ENCODE data around the gene ZFHX3. TPM values are rescaled to one million over a fixed set of nuclear protein-coding genes. Genes with fewer than 3 reads are reported as not detected.
"Not testable (repeated sequence)": the region's sequence is repeated elsewhere in the genome, so short reads cannot be mapped to it uniquely, and the experiment has no call there.

The ZFHX3 gene
- total RNA-seq, 1 donor from 2014 or later: 14.2 TPM

DNA sequence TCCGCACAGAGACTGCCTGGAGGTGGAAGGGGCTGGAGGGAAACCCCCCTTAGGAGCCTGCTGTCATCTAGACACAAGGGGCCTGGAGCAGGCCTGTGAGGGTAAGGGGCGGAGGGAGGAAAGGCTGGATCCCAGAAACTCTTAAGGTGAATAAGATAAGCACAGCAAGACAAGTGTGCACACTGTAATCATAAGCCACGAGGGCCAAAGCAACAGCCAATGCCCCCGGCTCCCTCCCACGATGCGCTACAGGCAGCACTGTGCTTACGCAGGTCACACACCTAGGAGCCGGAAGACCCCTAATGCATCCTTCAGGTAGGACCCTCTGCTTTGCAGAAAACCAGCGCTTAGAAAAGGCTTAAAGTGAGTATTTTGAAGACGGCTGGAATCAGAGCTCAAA lies 24.6 kb downstream of the ZFHX3 start:
- DNase-seq (ENCODE audit: low read depth): no peak

DNA sequence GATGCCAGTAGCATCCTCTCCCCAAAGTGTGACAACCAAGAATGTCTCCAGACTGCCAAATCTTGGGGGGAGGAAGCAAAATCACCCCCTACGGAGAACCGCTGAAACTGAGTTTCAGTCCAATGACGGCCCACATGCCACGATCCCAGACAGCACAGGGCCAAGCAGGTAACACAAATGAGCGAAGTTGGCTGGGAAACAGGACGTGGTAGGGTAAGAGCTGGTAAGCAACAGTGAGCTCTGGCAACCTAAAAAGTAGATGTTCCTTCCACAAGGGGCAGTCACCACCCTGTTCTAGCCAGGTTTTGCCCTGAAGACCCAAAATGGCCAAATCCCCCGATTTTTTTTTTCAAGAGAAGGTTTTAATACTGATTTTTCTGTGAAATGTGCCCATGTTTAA lies 25.4 kb downstream of the ZFHX3 start:
- DNase-seq (ENCODE audit: low read depth): no peak

DNA sequence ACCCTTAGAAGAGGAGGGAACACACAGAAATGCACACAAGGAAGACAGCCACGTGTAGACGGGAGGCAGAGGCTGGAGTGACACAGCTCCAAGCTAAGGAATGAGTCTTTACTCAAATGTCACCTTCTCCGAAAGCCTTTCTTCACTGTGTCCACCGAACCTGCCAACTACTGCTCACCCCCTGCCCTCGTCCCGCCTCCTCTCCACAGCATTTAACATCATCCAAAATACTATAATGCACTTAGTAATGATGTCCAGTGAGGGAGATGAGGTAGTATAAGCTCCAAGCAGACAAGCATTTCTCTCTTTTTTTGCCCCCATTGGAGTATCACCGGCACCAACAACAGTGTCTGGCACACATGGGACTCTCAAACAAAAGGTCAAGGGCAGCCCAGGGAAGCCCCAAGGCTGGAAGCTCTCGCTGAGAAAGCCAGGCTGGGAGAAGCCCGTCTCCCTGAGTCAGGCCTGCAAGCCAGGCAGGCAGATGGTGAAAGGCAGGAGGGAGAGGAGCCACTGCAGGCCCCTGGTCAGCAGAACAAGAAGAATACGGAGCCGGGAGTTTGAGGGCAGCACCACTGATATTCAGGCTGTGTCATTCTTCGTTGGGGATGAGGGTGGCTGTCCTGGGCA lies 25.9 kb downstream of the ZFHX3 start:
- no peak for DNase-seq (ENCODE audit: low read depth)

DNA sequence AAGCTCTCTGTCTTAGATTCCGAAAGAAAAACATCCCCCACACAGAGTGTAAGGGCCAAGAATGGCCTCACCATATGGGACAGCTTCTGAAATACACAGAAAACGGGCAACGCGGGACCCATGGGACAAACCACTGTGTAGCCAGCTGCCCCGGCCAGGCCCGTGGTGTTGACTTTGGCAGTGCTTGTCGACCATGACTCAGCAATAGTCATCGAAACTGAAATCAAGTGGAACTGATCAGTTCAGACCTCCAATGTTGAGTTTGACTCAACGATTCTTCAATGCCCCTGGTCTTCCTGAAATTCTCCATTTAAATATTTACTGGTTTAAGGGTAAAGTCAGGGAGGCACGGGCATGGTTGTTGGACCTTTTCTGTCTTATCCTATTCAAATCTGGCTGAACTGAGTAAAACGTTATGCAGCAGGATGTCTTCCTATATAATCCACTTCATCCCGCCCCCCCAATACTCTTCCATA lies 27.5 kb downstream of the ZFHX3 start:
- DNase-seq (ENCODE audit: low read depth): peak; percentile 97

DNA sequence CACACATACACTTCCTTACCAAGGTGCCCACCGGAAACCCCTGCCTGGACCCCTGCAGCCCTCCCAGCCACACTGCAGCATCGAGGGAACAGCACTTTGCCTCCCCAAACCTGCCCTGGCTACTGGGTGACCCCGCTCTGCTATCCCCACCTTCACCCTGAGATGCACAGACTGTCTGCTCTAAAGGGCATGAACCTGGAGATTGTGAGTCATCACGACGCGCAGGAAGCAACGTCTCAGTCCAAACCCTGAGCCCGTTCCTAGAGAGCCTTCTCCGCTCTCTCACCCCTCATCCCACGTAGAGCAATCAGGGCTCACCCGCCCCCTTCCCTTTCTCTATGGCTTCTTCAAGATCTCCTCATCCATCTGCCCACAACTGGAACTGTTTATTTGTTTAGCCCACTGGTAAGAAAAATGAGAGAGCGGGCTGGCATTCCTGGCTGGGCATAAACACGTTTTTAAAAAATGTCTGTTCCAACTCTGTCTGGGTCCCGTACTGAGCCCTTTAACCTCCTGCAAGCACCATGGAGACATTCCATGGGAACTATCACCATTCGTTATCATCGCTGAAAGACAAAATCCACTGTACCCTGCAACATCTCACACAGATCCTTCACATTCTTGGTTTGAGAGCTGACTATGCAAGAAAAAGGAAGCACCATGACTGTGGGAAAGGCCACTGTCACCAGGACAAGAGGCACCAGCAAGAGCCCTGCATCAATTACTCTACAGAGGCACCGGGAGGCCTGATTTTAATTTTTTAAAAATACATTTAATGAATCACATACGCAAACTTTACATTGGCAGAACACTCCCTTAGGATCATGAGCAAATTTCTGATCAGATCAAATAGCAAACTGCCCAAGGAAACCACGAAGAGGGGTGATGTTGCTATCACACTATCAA lies 28.2 kb downstream of the ZFHX3 start:
- peak; percentile 61 for DNase-seq (ENCODE audit: low read depth)

DNA sequence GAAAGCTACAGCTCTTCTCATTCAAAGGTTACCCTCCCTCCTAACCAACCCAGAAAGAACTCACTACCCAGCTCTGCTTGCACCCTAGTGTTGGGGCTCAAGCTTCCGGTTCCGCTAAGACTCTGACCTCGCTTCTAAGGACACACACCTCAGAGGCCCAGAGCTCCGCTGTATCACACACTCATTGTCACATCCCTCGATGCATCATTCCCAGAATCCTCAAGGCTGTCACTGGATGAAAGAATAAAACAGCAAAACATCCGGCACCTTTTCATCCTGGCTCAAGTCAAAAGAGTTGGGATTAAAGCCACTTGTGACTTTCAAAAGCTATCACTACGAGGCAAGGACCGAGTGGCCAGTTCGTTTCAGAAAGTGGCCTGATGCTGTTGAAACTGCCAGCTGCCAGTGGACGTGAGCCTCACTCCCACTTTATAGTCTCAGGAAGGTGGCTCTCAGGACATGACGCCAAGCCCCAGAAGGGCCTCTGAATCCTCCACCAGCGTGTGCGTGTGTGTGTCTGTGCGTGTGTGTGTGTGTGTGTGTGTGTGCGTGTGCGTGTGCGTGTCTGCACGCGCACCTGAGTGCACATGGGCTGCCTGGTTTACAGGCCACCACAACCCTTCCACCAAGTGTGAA lies 29.0 kb downstream of the ZFHX3 start:
- DNase-seq (ENCODE audit: low read depth): no peak

DNA sequence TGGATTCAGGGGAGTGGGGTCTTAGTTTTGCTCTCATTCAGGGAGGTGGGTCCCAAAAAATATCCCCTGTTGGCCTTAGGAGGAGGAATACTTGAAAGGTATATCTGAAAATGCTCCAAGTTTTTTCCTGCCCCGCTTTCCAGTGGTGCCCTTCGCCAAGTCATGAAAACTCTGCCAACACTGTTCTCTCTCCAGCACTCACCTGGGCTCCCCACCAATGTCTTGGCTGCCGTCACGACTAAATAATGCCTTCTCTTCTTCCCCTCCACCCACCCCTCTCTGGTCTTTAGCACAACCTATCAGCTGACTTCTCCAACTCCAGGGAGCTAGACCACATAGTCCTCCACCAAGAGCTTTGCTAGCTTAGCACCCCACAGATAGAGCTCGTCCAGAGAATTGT lies 30.6 kb downstream of the ZFHX3 start:
- DNase-seq (ENCODE audit: low read depth): no peak

DNA sequence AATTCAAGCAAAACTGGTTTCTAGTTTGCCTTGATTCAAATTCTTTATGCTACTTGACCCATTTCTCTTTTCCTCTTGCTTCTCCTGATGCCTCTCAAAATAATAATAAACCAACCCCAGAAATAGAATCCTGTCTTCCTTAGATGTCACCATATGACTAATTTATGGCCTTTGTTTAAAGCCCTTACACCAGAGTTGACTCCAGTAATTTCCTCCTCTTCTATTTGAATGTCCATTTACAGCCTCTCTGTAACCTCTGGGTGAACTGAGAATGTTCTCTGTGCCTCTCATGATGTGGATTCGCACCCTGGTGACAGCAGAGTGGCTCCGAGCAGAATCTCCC lies 31.5 kb downstream of the ZFHX3 start:
- no peak for DNase-seq (ENCODE audit: low read depth)

DNA sequence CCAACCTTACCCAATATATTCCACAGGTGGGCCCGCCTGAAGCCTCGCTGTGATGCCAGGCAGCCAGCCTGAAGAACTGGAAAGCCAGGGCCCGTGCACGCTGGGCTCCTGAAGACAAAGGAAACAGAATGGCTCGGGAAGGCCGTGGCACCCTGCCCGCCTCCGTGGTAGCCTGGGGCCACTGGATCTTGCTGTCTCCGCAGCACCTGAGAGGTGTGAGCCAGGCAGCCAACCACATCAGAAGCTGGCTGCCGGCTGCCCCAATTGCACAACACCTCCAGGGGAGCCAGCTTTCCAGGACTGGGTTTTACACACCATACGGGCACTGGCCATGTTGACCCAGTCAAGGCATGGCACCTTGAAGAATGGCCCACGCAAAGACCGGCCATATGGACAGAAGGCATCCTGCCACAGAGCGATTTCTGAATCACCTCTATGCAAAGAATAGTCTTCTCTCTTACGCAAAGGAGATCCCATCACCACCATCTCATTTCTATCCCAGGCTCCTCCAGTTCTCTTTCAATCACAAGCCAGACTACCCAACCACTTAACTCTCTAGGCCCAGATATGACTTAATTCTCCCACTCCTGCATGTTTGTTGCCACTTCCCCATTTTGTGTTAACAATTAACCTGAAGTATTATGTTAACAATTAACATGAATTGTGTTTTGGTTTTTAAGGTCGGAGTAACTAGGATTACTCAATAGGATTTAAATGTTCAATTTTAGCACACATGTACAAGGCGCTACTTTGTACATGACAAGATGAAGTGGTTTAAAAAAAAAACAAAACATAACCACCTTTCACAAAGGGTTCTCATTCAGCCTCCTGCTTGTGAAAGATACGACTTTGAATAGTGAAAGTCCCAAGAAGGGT lies 32.1 kb downstream of the ZFHX3 start:
- DNase-seq (ENCODE audit: low read depth): peak; percentile 99

DNA sequence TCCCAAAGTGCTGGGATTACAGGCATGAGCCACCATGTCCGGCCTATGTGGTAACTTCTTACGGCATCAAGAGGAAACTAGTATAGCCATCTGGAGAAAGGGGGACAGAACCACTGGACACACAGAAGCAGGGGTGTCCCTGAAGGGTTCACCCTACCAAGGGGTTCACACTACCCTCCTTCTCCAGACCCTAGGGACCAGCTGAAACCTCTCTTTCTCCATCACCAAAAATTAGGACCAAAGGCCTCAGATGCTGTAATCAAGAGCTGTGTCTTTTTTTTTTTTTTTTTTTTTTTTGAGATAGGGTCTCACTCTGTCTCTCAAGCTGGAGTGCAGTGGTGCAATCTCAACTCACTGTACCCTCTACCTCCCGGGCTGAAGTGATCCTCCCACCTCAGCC lies 33.2 kb downstream of the ZFHX3 start:
- DNase-seq (ENCODE audit: low read depth): no peak

DNA sequence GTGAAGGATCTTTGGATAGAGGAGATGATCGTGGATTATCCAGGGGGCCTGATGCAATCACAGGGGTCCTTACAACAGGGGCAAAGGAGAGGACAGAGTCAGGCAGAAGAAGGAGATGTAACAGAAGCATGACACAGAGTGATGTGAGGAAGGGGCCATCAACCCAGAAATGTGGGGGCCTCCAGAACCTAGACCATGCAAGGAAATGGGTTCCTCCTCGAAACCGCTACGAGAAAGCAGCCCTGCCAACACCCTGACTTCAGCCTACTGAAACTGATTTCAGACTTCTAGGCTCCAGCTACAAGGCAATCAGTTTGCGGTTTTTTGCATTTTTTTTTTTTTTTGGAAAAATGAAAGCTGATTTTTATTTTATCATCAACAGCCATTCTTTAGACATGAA lies 34.0 kb downstream of the ZFHX3 start:
- DNase-seq (ENCODE audit: low read depth): no peak

DNA sequence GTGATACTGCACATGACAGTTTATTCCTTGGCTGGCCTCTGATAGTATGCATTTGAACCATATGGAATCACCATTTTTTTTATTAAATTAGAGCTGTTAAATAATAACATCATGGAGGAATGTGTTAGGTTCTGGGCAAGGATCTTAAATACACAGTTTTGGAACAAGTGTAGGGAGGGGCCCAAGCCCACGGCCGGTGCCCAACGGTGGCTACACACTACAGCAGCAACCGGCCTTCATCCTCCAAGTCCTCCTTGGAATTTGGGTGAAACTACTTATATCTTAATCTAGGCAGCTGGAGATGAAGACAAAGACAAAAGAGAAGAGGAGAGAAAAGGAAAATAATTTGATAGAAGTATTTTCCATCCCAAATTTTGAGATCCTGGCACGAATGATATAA lies 35.6 kb downstream of the ZFHX3 start:
- DNase-seq (ENCODE audit: low read depth): no peak

DNA sequence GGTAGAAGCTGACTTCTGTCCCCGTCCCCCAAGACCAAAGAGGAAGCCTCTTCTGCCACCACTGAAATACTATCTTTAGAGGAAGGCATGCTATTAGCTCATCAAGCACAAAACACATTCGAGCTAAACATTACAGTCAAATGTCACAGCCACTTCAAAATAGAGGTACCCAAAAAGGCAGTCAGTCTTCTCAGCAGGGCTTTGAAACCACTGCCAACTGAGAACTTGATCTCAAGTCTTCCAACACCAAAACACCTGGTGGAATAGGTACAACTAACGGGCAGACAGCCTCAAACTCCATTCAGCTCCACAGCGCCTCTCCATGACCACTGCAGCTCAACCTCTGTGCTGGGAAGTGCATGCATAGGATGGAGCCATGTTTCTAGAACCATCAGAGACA lies 36.0 kb downstream of the ZFHX3 start:
- no peak for DNase-seq (ENCODE audit: low read depth)

DNA sequence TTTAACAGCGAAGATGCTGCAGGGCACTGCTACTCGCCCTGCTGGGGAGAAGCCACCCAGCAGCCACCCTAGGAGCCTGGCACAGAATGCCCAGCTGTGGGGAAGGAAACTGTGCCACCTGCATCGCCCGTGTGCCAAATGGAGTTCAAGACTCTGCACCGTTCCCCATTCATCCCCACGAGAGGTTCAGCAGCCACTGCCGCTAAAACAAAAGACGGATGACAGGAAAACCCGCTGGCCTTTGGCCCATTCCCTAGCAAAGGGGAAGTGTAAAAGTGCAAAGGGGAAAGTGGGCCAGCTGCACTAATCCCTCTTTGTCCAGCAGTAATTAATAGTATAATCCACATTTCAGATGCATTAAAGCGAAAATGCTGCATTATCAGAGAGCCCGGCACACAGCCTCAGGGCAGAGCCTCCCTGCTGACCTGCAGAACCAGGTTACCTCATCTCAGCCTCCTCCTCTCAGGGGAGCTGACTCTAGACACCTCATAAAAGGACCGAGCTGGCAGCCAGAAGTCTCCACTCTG lies 37.7 kb downstream of the ZFHX3 start:
- no peak for DNase-seq (ENCODE audit: low read depth)

DNA sequence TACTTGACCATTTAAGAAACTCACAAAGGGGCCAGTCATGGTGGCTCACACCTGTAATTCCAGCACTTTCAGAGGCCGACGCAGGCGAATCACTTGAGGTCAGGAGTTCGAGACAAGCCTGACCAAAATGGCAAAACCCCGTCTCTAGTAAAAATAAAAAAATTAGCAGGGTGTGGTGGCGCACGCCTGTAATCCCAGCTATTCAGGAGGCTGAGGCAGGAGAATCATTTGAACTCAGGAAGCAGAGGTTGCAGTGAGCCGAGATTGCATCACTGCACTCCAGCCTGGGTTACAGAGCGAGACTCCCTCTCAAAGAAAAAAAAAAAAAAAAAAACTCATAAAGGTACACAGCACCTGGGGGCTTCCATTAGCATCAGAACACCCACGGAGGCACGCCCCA lies 38.2 kb downstream of the ZFHX3 start:
- DNase-seq (ENCODE audit: low read depth): not testable (repeated sequence)

DNA sequence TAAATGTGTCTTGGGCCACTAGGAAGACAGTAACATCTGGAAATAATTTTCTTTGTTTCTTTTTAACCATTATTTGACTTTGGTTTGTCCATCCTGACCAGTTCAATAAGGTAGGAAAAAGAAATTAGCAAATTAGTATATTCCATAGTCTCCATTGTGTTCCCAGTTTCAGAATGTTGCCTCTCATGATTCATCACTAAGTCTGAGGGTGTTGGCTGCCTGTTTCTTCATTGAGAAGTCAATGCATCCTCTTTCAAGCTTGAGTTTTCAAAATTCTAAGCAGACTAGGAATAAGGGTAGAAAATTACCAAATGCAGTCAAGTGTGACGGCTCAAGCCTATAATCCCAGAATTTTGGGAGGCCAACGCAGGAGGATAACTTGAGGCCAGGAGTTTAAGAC lies 41.9 kb downstream of the ZFHX3 start:
- DNase-seq (ENCODE audit: low read depth): no peak

DNA sequence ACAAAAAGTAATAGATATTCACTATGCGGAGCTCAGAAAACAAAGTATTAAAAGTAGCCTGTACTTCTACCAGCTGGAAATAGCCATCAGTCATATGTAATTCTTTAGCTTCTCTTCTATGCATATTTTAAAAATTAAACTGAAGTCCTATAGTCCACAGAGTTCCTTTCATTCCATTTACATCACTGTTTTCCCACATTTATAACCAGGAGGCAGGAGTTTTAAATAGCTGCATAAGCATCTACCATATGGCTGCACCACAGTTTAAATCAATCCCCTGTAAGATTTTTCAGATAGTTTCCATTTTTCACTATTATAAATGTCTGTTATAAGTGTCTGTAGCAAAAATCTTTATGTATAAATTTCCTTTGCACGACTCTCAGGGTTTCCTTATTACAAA lies 45.1 kb downstream of the ZFHX3 start:
- no peak for DNase-seq (ENCODE audit: low read depth)

DNA sequence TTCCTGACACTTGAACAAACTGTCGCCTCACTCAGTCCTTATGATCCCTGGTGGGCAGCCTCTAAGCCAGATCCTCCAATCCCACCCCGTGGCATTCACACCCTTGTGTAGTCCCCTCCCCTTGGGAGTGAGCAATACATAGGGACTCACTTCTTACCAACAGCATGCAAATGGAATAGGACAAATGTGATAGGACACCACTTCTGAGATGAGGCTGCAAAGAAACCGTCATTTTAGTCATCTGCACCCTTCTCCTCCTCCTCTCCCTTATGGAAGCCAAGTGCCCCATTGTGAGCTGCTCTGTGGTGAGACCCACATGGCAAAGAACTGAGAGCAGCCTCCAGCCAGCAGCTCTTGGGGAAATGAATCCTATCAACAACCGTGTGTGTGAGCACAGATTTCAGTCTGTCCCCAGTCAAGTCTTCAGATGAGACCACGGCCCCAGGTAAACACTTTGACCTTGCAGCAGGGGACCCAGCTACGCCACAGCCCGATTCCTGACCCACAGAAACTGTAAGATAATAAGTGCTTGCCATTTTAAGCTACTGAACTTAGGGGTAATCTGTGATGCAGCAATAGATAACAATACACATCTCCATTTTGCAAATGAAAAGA lies 46.9 kb downstream of the ZFHX3 start:
- no peak for DNase-seq (ENCODE audit: low read depth)

DNA sequence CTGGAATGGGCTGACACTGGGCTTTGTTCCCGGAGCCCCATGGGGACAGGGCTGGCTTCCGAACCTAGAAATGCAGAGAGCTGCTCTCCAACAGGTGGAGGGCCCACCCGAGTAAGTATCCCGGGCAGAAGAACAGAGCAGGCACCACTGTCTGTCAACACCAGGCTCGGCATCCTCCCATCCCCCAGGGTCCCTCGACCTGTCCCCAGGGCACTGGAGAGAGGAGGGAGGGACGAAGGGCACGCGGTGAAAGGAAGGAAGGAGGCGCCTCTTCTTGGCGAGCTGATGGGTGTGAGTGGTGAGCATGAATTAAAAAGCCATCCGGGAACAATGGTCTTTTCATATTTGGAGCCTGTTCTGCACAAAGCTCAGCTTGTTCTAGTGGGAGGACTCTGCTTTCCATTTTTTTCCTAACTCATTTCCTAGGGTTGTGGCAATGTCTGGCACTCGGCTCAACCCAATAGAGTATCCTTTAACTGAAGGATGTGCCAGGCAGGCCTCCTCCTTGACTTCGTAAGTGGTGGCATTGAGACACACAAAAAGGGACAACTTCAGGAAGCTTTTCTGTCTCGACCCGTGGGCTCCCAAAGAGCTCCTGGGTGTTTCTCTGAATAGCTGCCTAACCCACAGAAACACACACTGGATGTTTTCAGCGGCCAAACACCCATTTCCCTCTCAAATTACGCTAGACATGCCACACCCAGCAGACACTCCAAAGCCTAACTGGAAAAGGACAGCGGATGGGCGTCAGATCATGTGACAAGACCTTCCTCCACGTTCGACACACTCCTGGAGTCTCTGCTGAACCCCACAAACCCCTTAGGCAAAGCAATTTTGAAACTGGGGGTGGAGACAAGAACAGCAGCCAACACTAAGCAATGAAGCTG lies 47.7 kb downstream of the ZFHX3 start:
- DNase-seq (ENCODE audit: low read depth): no peak

DNA sequence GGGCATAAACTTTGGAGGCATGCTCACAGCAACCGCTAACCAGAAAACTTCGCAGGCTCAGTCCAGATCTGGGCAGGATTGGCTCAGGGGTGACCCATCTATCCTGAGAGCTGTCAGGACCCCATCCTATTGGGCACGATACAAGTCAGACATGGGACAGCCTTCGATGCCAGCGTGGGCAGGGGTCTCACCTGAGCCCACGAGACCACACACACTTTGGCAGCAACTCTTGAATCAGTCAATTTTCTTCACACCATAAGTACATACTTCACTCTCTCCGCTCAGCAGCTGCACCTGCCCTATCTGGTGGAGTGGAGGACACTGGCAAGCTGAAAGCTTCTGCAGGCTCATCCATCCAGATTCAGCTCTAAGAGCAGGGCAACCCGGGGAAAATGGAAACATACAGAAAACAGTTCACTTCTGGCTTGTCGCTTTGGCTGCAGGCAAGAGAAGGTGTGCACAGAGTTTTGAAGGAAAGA lies 48.3 kb downstream of the ZFHX3 start:
- no peak for DNase-seq (ENCODE audit: low read depth)
